Endothelial cell of umbilical vein (primary cell): ENCODE results near the gene KCNH1. TPM values are rescaled to one million over a fixed set of nuclear protein-coding genes. Genes with fewer than 3 reads are reported as not detected.

ENCODE experiments used
- BruUV-seq: library from RNA; stranded (reverse); fragments of 400-500 nt; replicated peaks from 2 replicates; lab custom pipeline; 2021; lab: Mats Ljungman, UMichigan
- CTCF ChIA-PET: fragments of 300-600, 350-600 bp; sonication (Branson Sonifier 250); formaldehyde crosslinking; loops from one replicate; lab custom pipeline; 2021; ENCODE audit warnings: antibody characterized with exemption, inconsistent platforms; lab: Charles Lee
- POLR2A ChIA-PET: fragments of 300-600, 350-600 bp; sonication (Branson Sonifier 250); formaldehyde crosslinking; loops from one replicate; lab custom pipeline; 2021; ENCODE audit warnings: antibody characterized with exemption, inconsistent platforms; lab: Charles Lee
- DNase-seq: peaks from one replicate; pipeline ENCODE4 v3.0.0-alpha.2; 2011; ENCODE audit warnings: low read depth, low spot score
- FAIRE-seq: peaks from 2 replicates; lab custom pipeline; 2011; peaks lifted over from hg19 to GRCh38; lab: Jason Lieb, UNC
- H2AFZ ChIP-seq: 2 replicates; pipeline ENCODE4 v1.6.0; 2012; ENCODE audit warnings: low read depth, low read length, control low read depth, inconsistent platforms
- H3K27ac ChIP-seq: 2 replicates; pipeline ENCODE4 v1.5.1; 2011; ENCODE audit warnings: low read depth, mild to moderate bottlenecking, control low read depth, low read length, moderate library complexity; ENCODE audit not compliant: insufficient read depth
- H3K27me3 ChIP-seq, 2 experiments: 2 replicates each; pipeline versions ENCODE4 v1.6.0 to v1.6.1; 2011; ENCODE audit warnings: low read length in 2 of 2, mixed read lengths in 1 of 2; ENCODE audit not compliant: control insufficient read depth in 2 of 2, insufficient read depth in 2 of 2
- H3K36me3 ChIP-seq, 2 experiments: 2 replicates in 1 of 2; 3 replicates in 1 of 2; pipeline ENCODE4 v1.5.1; 2011; ENCODE audit warnings: low read length in 2 of 2, mild to moderate bottlenecking in 1 of 2, moderate library complexity in 1 of 2; ENCODE audit not compliant: control insufficient read depth in 2 of 2, insufficient read depth in 2 of 2; ENCODE audit errors: extremely low read depth in 1 of 2
- H3K4me1 ChIP-seq: 3 replicates; pipeline ENCODE4 v1.5.1; 2011; ENCODE audit warnings: mild to moderate bottlenecking, low read length; ENCODE audit not compliant: control insufficient read depth, insufficient read depth; ENCODE audit errors: extremely low read depth
- H3K4me2 ChIP-seq: 2 replicates; pipeline ENCODE4 v1.6.1; 2011; ENCODE audit warnings: low read length, control low read depth, mixed read lengths; ENCODE audit not compliant: insufficient read depth
- H3K4me3 ChIP-seq, 3 experiments: fragments of 200-600 bp in 1 of 3; sonication (generic), shearing (Covaris generic) in 1 of 3; replicated peaks in 1 of 3; 2 replicates each; pipeline ENCODE4 v1.5.1; 2011 to 2016; ENCODE audit warnings: control low read depth in 3 of 3, low read length in 3 of 3, mild to moderate bottlenecking in 2 of 3, inconsistent platforms in 1 of 3, low read depth in 1 of 3, moderate library complexity in 1 of 3; ENCODE audit not compliant: insufficient read depth in 1 of 3
- H3K79me2 ChIP-seq: 2 replicates; pipeline ENCODE4 v1.6.0; 2012; ENCODE audit warnings: low read length, inconsistent platforms; ENCODE audit not compliant: control insufficient read depth, insufficient read depth
- H3K9ac ChIP-seq: replicated peaks from 2 replicates; pipeline ENCODE3; 2011; ENCODE audit warnings: low read length, control low read depth; ENCODE audit not compliant: insufficient read depth; ENCODE audit errors: extremely low read depth
- H3K9me1 ChIP-seq: replicated peaks from 3 replicates; pipeline ENCODE4 v1.6.0; 2011; ENCODE audit warnings: mild to moderate bottlenecking, low read length; ENCODE audit not compliant: control insufficient read depth, insufficient read depth; ENCODE audit errors: extremely low read depth
- H3K9me3 ChIP-seq: replicated peaks from 2 replicates; pipeline ENCODE4 v1.5.1; 2012; ENCODE audit warnings: low read length, inconsistent platforms; ENCODE audit not compliant: control insufficient read depth, insufficient read depth
- H4K20me1 ChIP-seq: replicated peaks from 2 replicates; pipeline ENCODE3; 2011; ENCODE audit warnings: mild to moderate bottlenecking, low read length; ENCODE audit not compliant: control insufficient read depth, insufficient read depth; ENCODE audit errors: extremely low read depth
- CTCF ChIP-seq, 2 donors: IDR thresholded peaks; 1 replicate in 1 of 2; 2 replicates in 1 of 2; pipeline ENCODE4 v1.5.1; 2011; ENCODE audit warnings: low read length in 2 of 2, mild to moderate bottlenecking in 2 of 2, moderate library complexity in 2 of 2, control low read depth in 1 of 2, inconsistent platforms in 1 of 2, low read depth in 1 of 2; ENCODE audit not compliant: insufficient read depth in 1 of 2; ENCODE audit errors: extremely low read depth in 1 of 2
- EZH2 ChIP-seq: IDR thresholded peaks from 2 replicates; pipeline ENCODE4 v1.6.1; 2012; ENCODE audit warnings: borderline replicate concordance, low read depth, mild to moderate bottlenecking, moderate library complexity, low read length, inconsistent platforms; ENCODE audit not compliant: severe bottlenecking
- FOS ChIP-seq: IDR thresholded peaks from 2 replicates; pipeline ENCODE4 v1.6.1; 2011; ENCODE audit warnings: mild to moderate bottlenecking, low read length, moderate library complexity, borderline replicate concordance; ENCODE audit not compliant: insufficient read depth
- GATA2 ChIP-seq: IDR thresholded peaks from 2 replicates; pipeline ENCODE4 v1.7.0; 2011; ENCODE audit warnings: low read depth, mild to moderate bottlenecking, moderate library complexity, mixed read lengths, low read length; ENCODE audit not compliant: insufficient read length, insufficient read depth
- JUN ChIP-seq: IDR thresholded peaks from 2 replicates; pipeline ENCODE4 v1.6.1; 2011; ENCODE audit warnings: borderline replicate concordance, low read depth; ENCODE audit not compliant: insufficient read length, insufficient read depth
- MAX ChIP-seq: IDR thresholded peaks from 2 replicates; pipeline ENCODE4 v1.6.1; 2011; ENCODE audit not compliant: insufficient read depth, insufficient read length
- MYC ChIP-seq: IDR thresholded peaks from one replicate; pipeline ENCODE4 v1.6.1; 2011; ENCODE audit warnings: mild to moderate bottlenecking, low read depth, low read length
- POLR2A ChIP-seq: IDR thresholded peaks from 2 replicates; pipeline ENCODE4 v1.6.1; 2012; ENCODE audit warnings: low read depth, mild to moderate bottlenecking, control low read depth, low read length
- POLR2AphosphoS5 ChIP-seq: IDR thresholded peaks from 2 replicates; pipeline ENCODE4 v1.6.1; 2012; ENCODE audit warnings: low read depth, mild to moderate bottlenecking, control low read depth, low read length, moderate library complexity; ENCODE audit not compliant: insufficient read depth
- dilution Hi-C: fragments of 300-500 bp; cut with MboI; formaldehyde crosslinking; loops from one replicate; pipeline ENCODE4 v1.15.0; 2019; ENCODE audit warnings: low sequenced_read_pairs; ENCODE audit not compliant: extremely low pct_ligation_motif_present
- intact Hi-C: fragments of 100-400 bp; cut with micrococcal nuclease; formaldehyde crosslinking; loops from one replicate; pipeline ENCODE4 v1.10.0; 2022
- polyA plus RNA-seq, 4 experiments: library from polyadenylated mRNA; depleted of rRNA in 3 of 4; stranded (reverse) in 3 of 4; unstranded in 1 of 4; fragments of >200 nt; gene quantifications; 2 replicates each; pipeline versions ENCODE4 v1.2.1 to v1.2.3, GENCODE V29; 2011 to 2012; ENCODE audit warnings: missing spikeins in 1 of 4
- total RNA-seq: library from RNA; stranded (reverse); gene quantifications from 2 replicates; pipeline ENCODE4 v1.2.3, GENCODE V29; 2021

KCNH1 gene
- total and polyA plus RNA-seq, 2 donors (not counting 3 experiments of a cell fraction or from before 2014, with no cell fraction given): not detected

- Histone ChIP-seq H3K4me2 (no peak overlapping the region), H3K27me3 (no peaks in the 10 kb centered on the region), H3K36me3 (no peaks in the 10 kb centered on the region), H3K9me3 (peaks cover 2% of the 10 kb centered on the region), H3K27ac (no peak overlapping the region), H3K4me1 (no peaks in the 10 kb centered on the region), H3K9me1 (no peaks in the 10 kb centered on the region), H3K79me2 (no peaks in the 10 kb centered on the region), H4K20me1 (no peaks in the 10 kb centered on the region), H3K4me3 (no peak overlapping the region), H2AFZ (no peak overlapping the region), H3K9ac (no peak overlapping the region)
- POLR2A ChIA-PET: no interaction called here
- intact Hi-C loops (no loop called here), dilution Hi-C loops (no loop called here)
- TF ChIP-seq JUN (no peak), MYC (no peak), CTCF (IDR thresholded peaks at IDR 0.05; ENCODE audit: extremely low read depth in 1 of 2, insufficient read depth in 1 of 2, low read depth in 1 of 2, low read length in 2 of 2) (no peak), MAX (no peak), FOS (no peak), POLR2A (no peak), EZH2 (no peak), POLR2AphosphoS5 (no peak), GATA2 (no peak)
- DNase-seq (no peak), FAIRE-seq (no peak)
- BruUV-seq: no TSS peak
- CTCF ChIA-PET: no interaction called here
These were observed 397.2 kb downstream of the KCNH1 start for GRCh38 chr1:210736713-210737112.
